IMR-90 (cell line): Measurements from ENCODE around the gene ZFP36L1. TPM values are rescaled to one million over a fixed set of nuclear protein-coding genes. Genes with fewer than 3 reads are reported as not detected.

Experiments used
- ATAC-seq: fragments of 200-7000 bp; cut with Tn5 transposase; 2 replicates; pipeline ENCODE4 v1.9.1; 2020; ENCODE audit warnings: low read depth, mild to moderate bottlenecking, moderate library complexity
- BruUV-seq: library from RNA; stranded (reverse); fragments of 400-500 nt; replicated peaks from 2 replicates; lab custom pipeline; 2021; lab: Mats Ljungman, UMichigan
- CTCF ChIA-PET: fragments of 300-600 bp; formaldehyde crosslinking; extraction: SDS; loops from one replicate; lab custom pipeline; 2021; ENCODE audit warnings: antibody characterized with exemption; lab: Yijun Ruan, JAX
- POLR2A ChIA-PET: fragments of 300-600 bp; sonication (Branson Sonifier 250); formaldehyde crosslinking; loops from one replicate; lab custom pipeline; 2022; ENCODE audit warnings: antibody characterized with exemption; ENCODE audit not compliant: unreplicated experiment; lab: Charles Lee
- DNase-seq: peaks from one replicate; pipeline ENCODE4 v3.0.0; 2013
- H2AFZ ChIP-seq: replicated peaks from 2 replicates; pipeline ENCODE3; 2013; ENCODE audit warnings: low read length, mild to moderate bottlenecking; ENCODE audit not compliant: poor library complexity
- H2AK5ac ChIP-seq: 2 replicates; pipeline ENCODE4 v1.6.1; 2013; ENCODE audit warnings: low read depth, low read length, inconsistent platforms
- H2AK9ac ChIP-seq: replicated peaks from 2 replicates; pipeline ENCODE3; 2013; ENCODE audit warnings: mild to moderate bottlenecking, low read depth, low read length, moderate library complexity; ENCODE audit not compliant: poor library complexity
- H2BK120ac ChIP-seq: 2 replicates; pipeline ENCODE4 v1.6.1; 2013; ENCODE audit warnings: low read depth, low read length, inconsistent platforms
- H2BK15ac ChIP-seq: 3 replicates; pipeline ENCODE4 v1.6.1; 2013; ENCODE audit warnings: low read depth, low read length, inconsistent platforms
- H2BK20ac ChIP-seq: 2 replicates; pipeline ENCODE4 v1.6.1; 2013; ENCODE audit warnings: low read depth, mild to moderate bottlenecking, inconsistent platforms, low read length, moderate library complexity
- H2BK5ac ChIP-seq: 2 replicates; pipeline ENCODE4 v1.6.1; 2013; ENCODE audit warnings: mild to moderate bottlenecking, low read depth, low read length, inconsistent platforms; ENCODE audit not compliant: poor library complexity, severe bottlenecking
- H3K14ac ChIP-seq: replicated peaks from 2 replicates; pipeline ENCODE4 v1.6.1; 2013; ENCODE audit warnings: low read depth, low read length, inconsistent platforms
- H3K18ac ChIP-seq: 2 replicates; pipeline ENCODE4 v1.6.1; 2013; ENCODE audit warnings: low read depth, low read length, control low read depth
- H3K23ac ChIP-seq: 2 replicates; pipeline ENCODE4 v1.6.1; 2013; ENCODE audit warnings: low read depth, low read length, inconsistent platforms
- H3K27ac ChIP-seq: 2 replicates; pipeline ENCODE4 v1.5.1; 2013; ENCODE audit warnings: mild to moderate bottlenecking, control low read depth, low read length; ENCODE audit not compliant: insufficient read depth
- H3K27me3 ChIP-seq: 2 replicates; pipeline ENCODE4 v1.6.1; 2013; ENCODE audit warnings: low read length; ENCODE audit not compliant: control insufficient read depth, insufficient read depth
- H3K36me3 ChIP-seq: 2 replicates; pipeline ENCODE4 v1.6.1; 2013; ENCODE audit warnings: low read length, mixed read lengths; ENCODE audit not compliant: control insufficient read depth, insufficient read depth
- H3K4ac ChIP-seq: 2 replicates; pipeline ENCODE4 v1.6.1; 2013; ENCODE audit warnings: low read depth, low read length, inconsistent platforms
- H3K4me1 ChIP-seq: 2 replicates; pipeline ENCODE4 v1.6.1; 2013; ENCODE audit warnings: low read length, mixed read lengths; ENCODE audit not compliant: control insufficient read depth, insufficient read depth
- H3K4me2 ChIP-seq: 2 replicates; pipeline ENCODE4 v1.6.1; 2013; ENCODE audit warnings: low read depth, mild to moderate bottlenecking, control low read depth, low read length, moderate library complexity
- H3K4me3 ChIP-seq: 2 replicates; pipeline ENCODE4 v1.5.1; 2013; ENCODE audit warnings: low read depth, mild to moderate bottlenecking, control low read depth, low read length, moderate library complexity; ENCODE audit not compliant: insufficient read depth
- H3K56ac ChIP-seq: 2 replicates; pipeline ENCODE4 v1.6.1; 2013; ENCODE audit warnings: low read length, inconsistent platforms; ENCODE audit not compliant: insufficient read depth; ENCODE audit errors: extremely low read depth
- H3K79me1 ChIP-seq, 2 experiments: 2 replicates each; pipeline ENCODE4 v1.6.1; 2013; ENCODE audit warnings: low read length in 2 of 2, inconsistent platforms in 1 of 2, low read depth in 1 of 2
- H3K9ac ChIP-seq: 2 replicates; pipeline ENCODE4 v1.6.1; 2013; ENCODE audit warnings: low read depth, low read length, control low read depth
- H3K9me1 ChIP-seq: 2 replicates; pipeline ENCODE4 v1.6.1; 2013; ENCODE audit warnings: low read length, inconsistent platforms; ENCODE audit not compliant: insufficient read depth
- H3K9me3 ChIP-seq: 2 replicates; pipeline ENCODE4 v1.6.1; 2013; ENCODE audit warnings: low read length; ENCODE audit not compliant: control insufficient read depth, insufficient read depth
- H4K20me1 ChIP-seq: 2 replicates; pipeline ENCODE4 v1.6.1; 2013; ENCODE audit warnings: low read length, inconsistent platforms; ENCODE audit not compliant: insufficient read depth
- H4K5ac ChIP-seq: 2 replicates; pipeline ENCODE4 v1.6.1; 2013; ENCODE audit warnings: mild to moderate bottlenecking, low read depth, low read length, control low read depth
- H4K8ac ChIP-seq, 2 experiments: 2 replicates each; pipeline ENCODE4 v1.6.1; 2013; ENCODE audit warnings: low read depth in 2 of 2, low read length in 2 of 2, control low read depth in 1 of 2, inconsistent platforms in 1 of 2
- H4K91ac ChIP-seq: 2 replicates; pipeline ENCODE4 v1.6.1; 2013; ENCODE audit warnings: low read depth, low read length, inconsistent platforms; ENCODE audit not compliant: insufficient read depth
- BHLHE40 ChIP-seq: fragments of 150-350 bp; IDR thresholded peaks from 2 replicates; pipeline ENCODE4 v1.6.1; 2016; ENCODE audit warnings: mild to moderate bottlenecking, low read depth, low read length
- CEBPB ChIP-seq: IDR thresholded peaks from 2 replicates; pipeline ENCODE4 v1.6.1; 2012; ENCODE audit warnings: low read depth, low read length, improper control_type of control experiment
- CHD1 ChIP-seq: IDR thresholded peaks from 2 replicates; pipeline ENCODE4 v1.6.1; 2012; ENCODE audit warnings: low read depth, low read length, improper control_type of control experiment
- CTCF ChIP-seq: conservative IDR thresholded peaks from 2 replicates; pipeline ENCODE4 v1.5.1; 2012; ENCODE audit warnings: mild to moderate bottlenecking, low read depth, low read length, improper control_type of control experiment
- ELK1 ChIP-seq: fragments of 150-350 bp; IDR thresholded peaks from 2 replicates; pipeline ENCODE4 v1.6.1; 2016; ENCODE audit warnings: low read depth, mild to moderate bottlenecking, low read length, moderate library complexity, borderline replicate concordance
- FOS ChIP-seq: fragments of 150-350 bp; IDR thresholded peaks from 2 replicates; pipeline ENCODE4 v1.6.1; 2016; ENCODE audit warnings: low read depth, low read length
- MAFK ChIP-seq: IDR thresholded peaks from 2 replicates; pipeline ENCODE4 v1.6.1; 2012; ENCODE audit warnings: low read depth, low read length, improper control_type of control experiment
- MAZ ChIP-seq: IDR thresholded peaks from 2 replicates; pipeline ENCODE4 v1.6.1; 2012; ENCODE audit warnings: low read depth, mild to moderate bottlenecking, low read length, improper control_type of control experiment, moderate library complexity, borderline replicate concordance
- MXI1 ChIP-seq: IDR thresholded peaks from 2 replicates; pipeline ENCODE4 v1.6.1; 2012; ENCODE audit warnings: low read depth, mild to moderate bottlenecking, low read length, moderate library complexity, borderline replicate concordance
- NFE2L2 ChIP-seq: fragments of 150-350 bp; IDR thresholded peaks from 2 replicates; pipeline ENCODE4 v1.6.1; 2016; ENCODE audit warnings: low read depth, mild to moderate bottlenecking, low read length
- POLR2A ChIP-seq: IDR thresholded peaks from 2 replicates; pipeline ENCODE4 v1.6.1; 2012; ENCODE audit warnings: mild to moderate bottlenecking, low read depth, low read length
- RAD21 ChIP-seq: IDR thresholded peaks from 2 replicates; pipeline ENCODE4 v1.6.1; 2012; ENCODE audit warnings: low read length, improper control_type of control experiment
- RCOR1 ChIP-seq: IDR thresholded peaks from 2 replicates; pipeline ENCODE4 v1.6.1; 2012; ENCODE audit warnings: mild to moderate bottlenecking, low read length, improper control_type of control experiment; ENCODE audit not compliant: insufficient replicate concordance
- RFX5 ChIP-seq: IDR thresholded peaks from 2 replicates; pipeline ENCODE4 v1.8.0; 2012; ENCODE audit warnings: low read depth, mild to moderate bottlenecking, low read length, moderate library complexity
- SMC3 ChIP-seq: fragments of 150-350 bp; IDR thresholded peaks from 2 replicates; pipeline ENCODE4 v1.6.1; 2016; ENCODE audit warnings: low read depth, mild to moderate bottlenecking, antibody characterized with exemption, low read length, moderate library complexity
- USF2 ChIP-seq: fragments of 150-350 bp; IDR thresholded peaks from 2 replicates; pipeline ENCODE4 v1.6.1; 2017; ENCODE audit warnings: mild to moderate bottlenecking, antibody characterized with exemption, low read length, low read depth
- WGBS, 2 experiments: methylation state at CpG; one replicate each; pipeline versions ENCODE4 v1.1.5 to v1.1.7; 2013; ENCODE audit warnings: missing lambda C conversion rate in 2 of 2; ENCODE audit not compliant: insufficient read length in 1 of 2; ENCODE audit errors: extremely low coverage in 2 of 2; 5-methylcytosine and 5-hydroxymethylcytosine counted together
- dilution Hi-C: fragments of 300-500 bp; cut with HindIII; formaldehyde crosslinking; loops from one replicate; pipeline ENCODE4 v1.14.3; 2018; ENCODE audit warnings: low sequenced_read_pairs; ENCODE audit not compliant: unreplicated experiment
- in situ Hi-C: fragments of 300-500 bp; cut with MboI; formaldehyde crosslinking; loops from 3 replicates; pipeline ENCODE4 v1.14.3; 2019; ENCODE audit warnings: low sequenced_read_pairs, inconsistent platforms, mixed read lengths
- intact Hi-C: fragments of 100-400 bp; cut with micrococcal nuclease; formaldehyde crosslinking; loops from 2 replicates; pipeline ENCODE4 v1.10.0; 2022
- polyA plus RNA-seq, 3 experiments: library from polyadenylated mRNA; depleted of rRNA; stranded (reverse); fragments of >200 nt; gene quantifications; 2 replicates each; pipeline ENCODE4 v1.2.3, GENCODE V29; 2012; ENCODE audit warnings: low replicate concordance in 1 of 3
- total RNA-seq: library from RNA; depleted of rRNA; stranded (reverse); fragments of >200 nt; gene quantifications from 2 replicates; pipeline ENCODE4 v1.2.3, GENCODE V29; 2012

The ZFP36L1 gene
- total and polyA plus RNA-seq, 2 of the 4 experiments (the other 2 are of a cell fraction): 6.5 to 140 TPM

GRCh38 chr14:68822926-68823325, 30.1 kb upstream of the ZFP36L1 start:
- Histone ChIP-seq H2BK5ac (no peak overlapping the region), H3K9me3 (no peaks in the 10 kb centered on the region), H3K4me1 (no peaks in the 10 kb centered on the region), H3K9ac (no peak overlapping the region), H3K79me1 (no peaks in the 10 kb centered on the region), H3K9me1 (peaks cover 5% of the 10 kb centered on the region; the same call in 1 of the 2 replicates), H4K20me1 (no peaks in the 10 kb centered on the region), H2BK15ac (no peak overlapping the region), H3K14ac (no peak overlapping the region), H3K4ac (no peak overlapping the region), H4K8ac (no peak overlapping the region), H4K91ac (no peak overlapping the region), H2AFZ (no peak overlapping the region), H3K18ac (no peak overlapping the region), H4K5ac (no peak overlapping the region), H3K36me3 (no peaks in the 10 kb centered on the region), H2BK20ac (no peak overlapping the region), H3K4me3 (no peak overlapping the region), H3K27ac (no peak overlapping the region), H2AK9ac (no peak overlapping the region), H3K56ac (no peak overlapping the region), H3K27me3 (no peaks in the 10 kb centered on the region), H3K4me2 (no peak overlapping the region), H3K23ac (no peak overlapping the region), H2AK5ac (no peak overlapping the region), H2BK120ac (no peak overlapping the region)
- BruUV-seq: no TSS peak
- dilution Hi-C loops: no loop called here
- ChIA-PET CTCF (no interaction called here), POLR2A (no interaction called here)
- 96% methylated on average over 4 of the region's 4 CpGs; no CpG with 5 or more reads in 1 of the 2 experiments for WGBS, 2 experiments
- TF ChIP-seq CTCF: no peak
- no peak for TF ChIP-seq RAD21
- no peak for TF ChIP-seq ELK1
- no peak for TF ChIP-seq SMC3
- no peak for TF ChIP-seq NFE2L2
- TF ChIP-seq CEBPB: no peak
- no peak for TF ChIP-seq RFX5
- TF ChIP-seq FOS: no peak
- no peak for TF ChIP-seq MAZ
- TF ChIP-seq MAFK: no peak
- no peak for TF ChIP-seq CHD1
- no peak for TF ChIP-seq MXI1
- TF ChIP-seq BHLHE40: no peak
- no peak for TF ChIP-seq RCOR1
- no peak for TF ChIP-seq USF2
- no peak for TF ChIP-seq POLR2A
- in situ Hi-C loops: loop anchor here (5.0 kb wide), 1 partner anchor 891 kb away; no protein-coding TSS in a partner anchor
- no peak for DNase-seq
- ATAC-seq: no peak
- intact Hi-C loops: no loop called here
